ENCODE results near the gene CBLL1. TPM values are rescaled to one million over a fixed set of nuclear protein-coding genes. Genes with fewer than 3 reads are reported as not detected.
A peak's percentile ranks its signal among the peaks of the same experiment; 100 is the strongest.

CBLL1 gene
- total RNA-seq, 1 experiment from 2014 or later, result 35.0 TPM

GRCh38 chr7:107792364-107792763 is 48.4 kb downstream of the CBLL1 start:
- Histone ChIP-seq H3K9me2 (replicated peaks; ENCODE audit: insufficient read depth, low read length) (no peaks in the 10 kb centered on the region), H3K4me2 (ENCODE audit: low read depth, low read length, poor library complexity, severe bottlenecking) (no peak overlapping the region), H3K9me3 (ENCODE audit: low read length) (no peaks in the 10 kb centered on the region), H3K27me3 (ENCODE audit: low read length) (0 out of 2 replicates have a peak, but pooled peaks cover 2% of the 10 kb centered on the region), H3K9ac (ENCODE audit: low read length) (no peak overlapping the region), H2AFZ (ENCODE audit: low read length) (no peak overlapping the region), H4K20me1 (ENCODE audit: insufficient read depth, low read depth, low read length) (no peaks in the 10 kb centered on the region), H3K27ac (ENCODE audit: low read length) (no peak overlapping the region), H3K36me3 (ENCODE audit: insufficient read depth, low read length) (no peaks in the 10 kb centered on the region), H3K79me2 (ENCODE audit: low read length) (no peaks in the 10 kb centered on the region), H3K4me3 (ENCODE audit: low read length) (no peak overlapping the region), H3K4me1 (ENCODE audit: low read length) (no peaks in the 10 kb centered on the region)
- no peak for DNase-seq

GRCh38 chr7:107799647-107800264 is 55.8 kb downstream of the CBLL1 start:
- Histone ChIP-seq H4K20me1 (ENCODE audit: insufficient read depth, low read depth, low read length) (no peaks in the 10 kb centered on the region), H3K27ac (ENCODE audit: low read length) (no peak overlapping the region), H3K27me3 (ENCODE audit: low read length) (no peaks in the 10 kb centered on the region), H2AFZ (ENCODE audit: low read length) (no peak overlapping the region), H3K36me3 (ENCODE audit: insufficient read depth, low read length) (no peaks in the 10 kb centered on the region), H3K4me3 (ENCODE audit: low read length) (no peak overlapping the region), H3K9ac (ENCODE audit: low read length) (no peak overlapping the region), H3K79me2 (ENCODE audit: low read length) (no peaks in the 10 kb centered on the region), H3K4me1 (ENCODE audit: low read length) (no peaks in the 10 kb centered on the region), H3K9me3 (ENCODE audit: low read length) (no peaks in the 10 kb centered on the region), H3K9me2 (replicated peaks; ENCODE audit: insufficient read depth, low read length) (no peaks in the 10 kb centered on the region), H3K4me2 (ENCODE audit: low read depth, low read length, poor library complexity, severe bottlenecking) (no peak overlapping the region)
- DNase-seq, result no peak

- no peak within 1 kb of the TSS for H3K4me2 ChIP-seq (ENCODE audit: low read depth, low read length, poor library complexity, severe bottlenecking)
- H2AFZ ChIP-seq (ENCODE audit: low read length), result no peak within 1 kb of the TSS
- H3K9ac ChIP-seq (ENCODE audit: low read length), result no peak within 1 kb of the TSS
- H3K9me3 ChIP-seq (ENCODE audit: low read length), result no peaks in the 10 kb centered on the region
- no peaks in the 10 kb centered on the region for H4K20me1 ChIP-seq (ENCODE audit: insufficient read depth, low read depth, low read length)
- no peaks in the 10 kb centered on the region for H3K27me3 ChIP-seq (ENCODE audit: low read length)
- no peak within 1 kb of the TSS for H3K27ac ChIP-seq (ENCODE audit: low read length)
- H3K36me3 ChIP-seq (ENCODE audit: insufficient read depth, low read length), result no peaks in the 10 kb centered on the region
- DNase-seq, result no peak
- peaks cover 5% of the 10 kb centered on the region for H3K4me1 ChIP-seq (ENCODE audit: low read length)
- H3K79me2 ChIP-seq (ENCODE audit: low read length), result no peaks in the 10 kb centered on the region
- H3K4me3 ChIP-seq (ENCODE audit: low read length), result no peak within 1 kb of the TSS
- no peaks in the 10 kb centered on the region; the same call in 1 of the 2 replicates for H3K9me2 ChIP-seq (replicated peaks; ENCODE audit: insufficient read depth, low read length)
Observed at GRCh38 chr7:107803009-107803610, 59.2 kb downstream of the CBLL1 start, which contains the start of gene SLC26A3. Gene SLC26A3 (minus strand): TSS chr7:107803223. CDS start chr7:107794509, 8,714 bp downstream.

GRCh38 chr7:107809179-107809578 is 65.2 kb downstream of the CBLL1 start:
- H3K27me3 ChIP-seq (ENCODE audit: low read length), result no peaks in the 10 kb centered on the region
- no peak for DNase-seq
- no peaks in the 10 kb centered on the region for H3K36me3 ChIP-seq (ENCODE audit: insufficient read depth, low read length)
- no peaks in the 10 kb centered on the region for H4K20me1 ChIP-seq (ENCODE audit: insufficient read depth, low read depth, low read length)
- H3K9me3 ChIP-seq (ENCODE audit: low read length), result no peaks in the 10 kb centered on the region
- no peak overlapping the region for H3K4me2 ChIP-seq (ENCODE audit: low read depth, low read length, poor library complexity, severe bottlenecking)
- H3K9me2 ChIP-seq (replicated peaks; ENCODE audit: insufficient read depth, low read length), result no peaks in the 10 kb centered on the region; the same call in 1 of the 2 replicates
- H3K27ac ChIP-seq (ENCODE audit: low read length), result no peak overlapping the region
- H3K79me2 ChIP-seq (ENCODE audit: low read length), result no peaks in the 10 kb centered on the region
- H2AFZ ChIP-seq (ENCODE audit: low read length), result no peak overlapping the region
- H3K9ac ChIP-seq (ENCODE audit: low read length), result no peak overlapping the region
- peaks cover 7% of the 10 kb centered on the region for H3K4me1 ChIP-seq (ENCODE audit: low read length)
- H3K4me3 ChIP-seq (ENCODE audit: low read length), result no peak overlapping the region

GRCh38 chr7:107810626-107811025 is 66.7 kb downstream of the CBLL1 start:
- no peaks in the 10 kb centered on the region; the same call in 1 of the 2 replicates for H3K9me2 ChIP-seq (replicated peaks; ENCODE audit: insufficient read depth, low read length)
- H4K20me1 ChIP-seq (ENCODE audit: insufficient read depth, low read depth, low read length), result no peaks in the 10 kb centered on the region
- H2AFZ ChIP-seq (ENCODE audit: low read length), result no peak overlapping the region
- no peak overlapping the region for H3K4me2 ChIP-seq (ENCODE audit: low read depth, low read length, poor library complexity, severe bottlenecking)
- peak; percentile 50 for DNase-seq
- H3K27ac ChIP-seq (ENCODE audit: low read length), result no peak overlapping the region
- H3K79me2 ChIP-seq (ENCODE audit: low read length), result no peaks in the 10 kb centered on the region
- peaks cover 7% of the 10 kb centered on the region for H3K4me1 ChIP-seq (ENCODE audit: low read length)
- H3K9ac ChIP-seq (ENCODE audit: low read length), result no peak overlapping the region
- no peaks in the 10 kb centered on the region for H3K9me3 ChIP-seq (ENCODE audit: low read length)
- no peaks in the 10 kb centered on the region for H3K36me3 ChIP-seq (ENCODE audit: insufficient read depth, low read length)
- no peaks in the 10 kb centered on the region for H3K27me3 ChIP-seq (ENCODE audit: low read length)
- H3K4me3 ChIP-seq (ENCODE audit: low read length), result no peak overlapping the region

Other genes starting within 250 kb of the CBLL1 start
- gene COG5, start 180.2 kb upstream of the CBLL1 start, total RNA-seq (2014; rRNA removed; shearing (Covaris generic); ENCODE audit: low replicate concordance), result 56.1 and 78.0 TPM in 2 replicates
- 24.4 and 26.5 TPM in 2 replicates for gene DUS4L, start 180.2 kb upstream of the CBLL1 start, total RNA-seq (2014; rRNA removed; shearing (Covaris generic); ENCODE audit: low replicate concordance)
- 38.7 and 116 TPM in 2 replicates for gene BCAP29, start 163.9 kb upstream of the CBLL1 start, total RNA-seq (2014; rRNA removed; shearing (Covaris generic); ENCODE audit: low replicate concordance)
- gene SLC26A4, start 83.3 kb upstream of the CBLL1 start, total RNA-seq (2014; rRNA removed; shearing (Covaris generic); ENCODE audit: low replicate concordance), result 0.04 and 0.19 TPM in 2 replicates
- gene SLC26A3, start 59.1 kb downstream of the CBLL1 start, total RNA-seq (2014; rRNA removed; shearing (Covaris generic); ENCODE audit: low replicate concordance), result not detected in 2 replicates
- gene DLD, start 147.0 kb downstream of the CBLL1 start, total RNA-seq (2014; rRNA removed; shearing (Covaris generic); ENCODE audit: low replicate concordance), result 76.3 and 103 TPM in 2 replicates

All from Karpas-422 (cell line).